NOMO-1 (cell line): ENCODE data around the gene LRPAP1.
"Not testable (repeated sequence)": the region's sequence is repeated elsewhere in the genome, so short reads cannot be mapped to it uniquely, and the experiment has no call there.

Experiments
- DNase-seq, 2 experiments: peaks; one replicate each; lab custom pipeline; 2025; ENCODE audit not compliant: unreplicated experiment in 2 of 2; lab: John Stamatoyannopoulos, UW

Gene LRPAP1

DNA sequence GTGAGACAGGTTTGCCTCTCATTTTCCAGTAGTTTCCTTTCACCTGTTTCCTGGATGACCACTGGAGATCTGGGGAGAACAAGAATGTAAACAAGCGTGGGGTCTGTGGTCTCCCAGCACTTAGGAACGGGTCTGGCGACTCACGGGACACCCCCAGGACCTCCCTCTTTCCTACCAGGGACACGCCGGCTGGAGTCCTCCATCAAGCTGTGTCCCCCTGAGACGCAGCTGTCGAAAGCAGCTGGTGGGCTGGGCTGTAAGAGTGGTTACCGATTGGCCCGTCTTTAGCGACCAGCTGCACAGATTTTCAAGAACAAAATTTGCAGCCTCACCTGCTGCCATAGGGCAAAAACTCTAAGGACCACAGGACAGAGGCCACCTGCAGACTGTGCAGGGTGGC lies 11.9 kb downstream of the LRPAP1 start:
- no peak for DNase-seq

DNA sequence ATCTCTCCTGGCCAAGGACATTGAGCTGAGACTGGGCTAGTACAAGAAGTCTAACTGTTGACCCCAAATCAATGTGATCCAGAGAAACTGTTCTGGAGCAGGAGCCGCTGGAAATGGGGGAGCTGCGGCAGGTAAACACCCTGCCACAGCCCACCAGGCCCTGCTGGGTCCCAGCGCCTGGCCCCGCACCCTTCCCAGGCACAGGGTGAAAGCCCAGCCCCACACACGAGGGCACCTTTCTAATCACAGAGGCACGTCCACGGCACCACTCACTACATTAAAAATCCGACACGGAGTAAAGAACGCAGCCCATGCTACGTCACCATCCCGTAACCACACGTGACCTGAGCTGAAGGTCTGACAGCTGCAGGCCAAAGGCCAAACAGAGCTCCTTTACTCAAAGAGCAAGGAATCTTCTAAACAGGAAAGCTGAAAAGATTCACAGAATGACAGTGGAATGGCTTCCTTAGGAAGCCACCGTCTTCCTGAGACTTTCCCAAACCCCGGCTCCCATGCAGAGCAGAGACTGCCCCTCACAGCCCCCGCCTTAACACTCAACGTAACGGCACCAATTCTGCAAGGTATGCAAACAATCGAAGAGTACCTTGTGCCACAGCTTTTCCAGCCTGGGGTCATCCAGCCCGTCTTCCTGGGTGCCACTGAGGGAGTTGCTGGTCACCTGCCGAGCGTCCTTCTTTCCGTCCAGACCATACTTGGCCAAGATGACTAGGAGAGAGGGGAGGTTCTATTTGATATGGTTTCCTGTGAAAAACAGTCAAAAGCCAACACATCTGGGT lies 12.6 kb downstream of the LRPAP1 start:
- DNase-seq: no peak

DNA sequence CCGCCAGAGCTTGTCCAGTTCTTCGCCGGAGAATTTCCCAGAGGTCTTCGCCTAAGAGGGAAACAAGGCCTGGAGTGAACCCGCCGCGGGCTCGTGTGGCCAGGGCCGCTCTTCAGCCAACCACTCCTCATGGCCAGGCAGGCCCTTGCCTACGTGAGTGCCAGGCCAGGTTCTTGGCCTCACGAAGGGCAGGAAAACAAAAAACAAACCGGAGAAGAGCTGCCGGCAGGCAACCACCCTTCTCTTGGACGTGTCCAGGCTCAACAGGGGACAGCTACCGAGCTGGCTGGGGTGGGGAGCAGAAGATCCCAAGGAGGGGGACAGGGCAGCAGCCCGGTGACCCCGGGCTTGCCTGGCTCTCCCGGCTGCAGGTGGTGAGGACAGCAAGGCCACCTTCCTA lies 13.3 kb downstream of the LRPAP1 start:
- DNase-seq: no peak

DNA sequence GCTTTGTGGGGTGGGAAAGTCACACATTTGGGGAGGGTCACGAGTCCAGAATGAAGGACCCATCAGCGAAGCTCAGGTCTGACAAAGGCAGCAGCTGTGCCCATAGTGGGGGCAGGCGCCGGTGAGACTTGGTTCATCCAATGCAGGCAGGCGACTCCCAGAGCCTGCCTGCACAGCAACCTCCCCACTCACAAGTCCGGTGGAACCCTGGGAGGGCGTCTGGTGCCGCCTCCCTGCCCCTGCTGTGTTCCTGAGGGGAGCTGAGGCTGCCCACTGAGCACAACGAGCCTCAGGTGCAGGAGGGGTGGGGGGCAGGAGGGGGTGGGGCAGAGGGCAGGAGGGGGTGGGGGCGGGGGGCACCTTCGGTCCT lies 13.7 kb downstream of the LRPAP1 start:
- DNase-seq: no peak

DNA sequence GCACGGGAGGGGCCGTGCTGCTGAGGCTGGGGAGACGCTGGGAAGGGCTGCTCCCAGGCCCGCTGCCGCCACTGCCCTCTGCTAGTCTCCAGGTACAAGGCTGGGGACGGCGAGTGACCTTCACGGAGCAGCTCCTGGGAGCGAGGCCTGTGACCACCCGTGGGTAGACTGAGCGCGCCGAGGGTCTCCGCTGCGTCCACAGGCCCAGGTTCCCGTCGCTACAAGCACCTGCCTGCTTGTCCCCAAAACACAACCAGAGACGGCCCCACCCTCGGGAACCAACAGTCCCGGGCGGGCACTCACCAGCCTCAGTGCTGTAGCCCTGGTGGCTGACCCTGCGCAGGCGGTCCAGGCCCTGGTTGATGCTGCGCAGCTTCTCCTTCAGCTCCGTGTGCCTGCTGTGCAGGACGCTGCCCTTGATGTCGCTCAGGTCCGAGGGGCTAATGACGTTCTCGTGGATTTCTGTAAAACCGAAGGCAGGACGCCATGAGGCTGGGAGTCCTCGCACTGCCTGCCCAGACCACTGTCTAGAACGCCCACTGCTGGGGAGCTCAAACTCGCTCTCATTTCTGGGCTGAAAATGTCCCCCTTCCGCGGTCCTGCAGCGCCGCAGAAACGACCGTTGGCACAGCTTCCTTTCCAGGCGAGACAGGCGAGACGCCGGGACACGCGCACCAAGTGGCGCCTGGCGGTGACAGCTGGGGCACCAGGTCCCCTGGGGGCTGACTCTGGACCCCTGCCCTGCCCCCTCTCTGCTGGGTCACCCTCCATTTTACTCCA lies 14.3 kb downstream of the LRPAP1 start:
- DNase-seq: no peak

DNA sequence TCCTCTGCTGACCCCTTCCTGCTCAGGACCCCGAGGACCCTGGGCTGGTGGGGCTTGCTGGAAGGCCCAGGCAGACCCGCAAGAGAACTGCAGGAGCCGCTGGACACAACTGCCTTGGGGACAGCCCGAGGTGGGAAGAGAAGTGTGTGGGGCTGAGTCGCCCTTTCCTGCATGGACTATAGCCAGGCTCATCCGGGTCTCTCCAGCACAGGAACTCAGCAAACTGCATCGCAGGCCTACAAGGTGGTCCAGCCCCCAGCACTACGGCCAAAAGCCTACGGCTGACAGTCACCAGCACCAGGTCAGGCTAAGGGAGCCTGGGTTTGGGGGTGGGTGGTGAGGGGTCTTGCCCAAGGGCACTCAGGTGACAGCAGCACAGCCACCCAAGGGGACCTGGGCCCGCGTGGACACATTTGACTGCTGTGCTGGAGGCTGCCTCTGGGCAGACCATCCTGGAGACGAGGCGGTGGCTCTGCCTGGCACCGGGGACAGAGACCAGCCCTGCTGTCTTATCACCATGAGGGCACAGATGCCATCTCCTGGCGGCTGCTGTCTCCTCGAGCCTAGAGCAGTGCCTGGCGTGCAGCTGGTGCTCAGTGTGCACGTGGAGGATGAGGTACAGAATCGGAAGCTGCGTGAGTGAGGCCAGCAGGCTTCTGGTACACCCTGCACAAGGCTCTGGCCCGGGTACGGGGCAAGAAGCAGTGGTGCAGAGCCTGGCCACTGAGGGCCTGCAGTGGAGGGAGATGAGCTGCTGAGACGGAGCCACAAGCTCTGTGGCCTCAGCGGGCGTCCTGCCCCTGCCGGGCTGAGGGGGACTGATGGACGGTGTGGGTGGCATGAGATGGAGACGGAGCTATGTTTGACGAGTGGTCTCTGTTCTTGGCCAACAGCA lies 15.1 kb downstream of the LRPAP1 start:
- no peak for DNase-seq

DNA sequence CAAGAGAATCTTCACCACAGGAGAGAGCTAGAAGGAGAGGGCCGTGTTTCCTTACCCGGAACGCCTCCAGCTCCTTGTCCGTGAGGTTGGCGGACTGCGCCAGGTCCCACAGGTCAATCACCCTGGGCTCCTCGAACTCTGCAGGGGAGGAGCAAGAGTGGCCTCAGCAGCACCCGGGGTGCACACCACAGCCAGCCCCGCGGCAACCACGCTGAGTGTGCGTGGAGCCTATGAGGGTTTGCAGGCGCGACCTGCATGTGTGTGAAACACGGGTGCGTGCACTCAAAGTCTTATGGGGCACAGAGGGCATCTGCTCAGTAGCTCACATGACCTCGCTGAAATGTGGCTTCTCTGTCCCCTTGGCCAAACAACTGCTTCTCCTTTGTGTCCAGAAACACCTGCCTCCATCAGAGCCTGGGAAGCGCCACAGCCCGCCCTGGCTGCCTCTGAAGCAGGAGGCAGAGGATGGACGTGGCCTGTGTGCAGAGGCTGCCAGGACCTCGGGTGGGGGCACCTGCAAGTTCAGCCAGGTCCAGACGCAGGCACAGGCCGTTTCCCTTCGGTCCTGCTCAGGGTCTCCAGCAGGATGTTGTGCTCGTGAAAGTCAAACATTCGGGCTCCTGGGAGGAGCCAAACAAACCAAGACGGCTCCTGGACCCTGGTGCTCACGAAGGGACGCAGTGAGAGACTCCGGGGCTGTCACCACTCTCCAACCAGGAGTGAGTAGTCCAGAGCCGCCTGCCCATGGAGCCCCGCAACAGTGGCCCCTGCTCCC lies 16.0 kb downstream of the LRPAP1 start:
- no peak for DNase-seq

DNA sequence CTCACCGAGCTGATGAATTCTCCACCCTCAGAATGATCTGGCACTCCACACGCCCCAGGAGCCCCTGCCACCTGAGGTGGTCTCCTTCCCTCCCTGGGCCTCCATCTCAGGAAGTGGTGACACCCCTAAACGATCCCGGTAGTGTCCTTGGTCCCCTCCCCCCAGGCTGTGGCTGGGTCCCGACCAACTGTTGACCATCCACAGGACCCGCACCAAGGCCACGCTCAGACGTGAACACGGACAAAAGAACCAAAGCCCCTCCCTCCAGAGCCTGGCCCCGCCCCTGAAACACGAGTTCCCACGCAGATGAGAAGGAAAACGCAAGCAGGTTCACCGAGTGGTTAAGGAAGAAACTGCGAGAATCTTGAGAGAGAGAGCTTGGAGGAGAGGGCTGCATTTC lies 16.6 kb downstream of the LRPAP1 start:
- DNase-seq: no peak

DNA sequence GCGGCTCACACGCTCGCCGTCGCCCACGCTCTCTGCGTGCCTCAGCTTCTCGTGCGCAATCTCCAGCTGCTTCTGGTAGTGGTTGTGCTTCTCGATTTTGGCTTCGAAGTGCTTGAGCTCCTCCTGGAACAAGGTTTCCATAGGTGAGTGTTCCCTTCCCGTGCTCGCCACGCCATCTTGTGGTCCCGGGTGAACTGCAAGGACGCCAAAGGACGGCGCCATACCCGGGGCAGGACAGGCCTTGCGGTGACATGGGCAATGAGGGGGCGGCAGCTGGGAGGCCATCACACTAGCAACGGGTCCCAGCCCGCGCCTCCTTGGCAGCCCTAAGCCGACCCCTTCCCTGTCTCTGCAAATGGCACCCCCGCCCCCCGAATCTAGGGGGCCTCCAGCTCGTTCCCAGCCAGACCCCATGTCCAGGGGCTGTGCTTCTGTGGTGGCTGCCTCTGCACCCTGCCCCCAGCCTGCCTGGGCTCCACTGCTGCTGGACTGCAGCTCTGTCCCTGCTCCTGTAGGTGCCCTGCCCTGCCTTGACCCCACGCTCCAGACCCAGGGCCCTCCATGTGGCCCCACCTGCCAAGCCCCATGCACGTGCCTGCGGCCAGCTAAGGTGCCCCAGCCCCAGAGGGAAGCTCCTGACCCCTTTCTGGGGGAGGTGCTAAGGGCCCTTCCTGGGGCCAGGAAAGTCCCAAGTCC lies 17.3 kb downstream of the LRPAP1 start:
- no peak for DNase-seq

DNA sequence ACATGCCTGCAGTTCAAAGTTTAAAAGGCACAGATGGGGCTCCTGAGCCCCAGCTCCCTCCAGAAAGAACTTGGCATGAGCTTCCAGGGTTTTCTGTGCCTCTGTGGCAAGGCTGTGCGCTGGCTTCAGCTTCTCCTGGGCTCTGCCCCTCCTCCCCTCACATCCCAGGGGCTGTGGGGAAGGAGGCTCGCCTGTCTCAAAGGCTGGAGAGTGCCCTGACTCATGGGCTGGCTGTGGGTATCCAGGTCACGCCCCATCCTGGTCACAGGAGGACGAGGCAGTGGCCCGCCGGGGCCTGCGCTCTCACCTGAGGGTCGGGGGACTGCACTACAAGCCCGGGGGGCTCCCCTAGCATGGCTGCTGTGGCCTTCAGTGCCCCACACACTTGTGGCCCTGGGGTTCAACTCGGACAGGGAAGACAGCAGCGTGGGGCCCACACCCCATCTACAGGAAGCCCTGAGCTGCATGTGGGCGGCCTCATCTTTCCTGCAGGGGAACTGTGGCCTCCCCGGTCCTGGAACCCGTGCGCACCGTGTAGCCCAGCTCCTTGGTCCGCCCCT lies 17.9 kb downstream of the LRPAP1 start:
- DNase-seq: no peak

DNA sequence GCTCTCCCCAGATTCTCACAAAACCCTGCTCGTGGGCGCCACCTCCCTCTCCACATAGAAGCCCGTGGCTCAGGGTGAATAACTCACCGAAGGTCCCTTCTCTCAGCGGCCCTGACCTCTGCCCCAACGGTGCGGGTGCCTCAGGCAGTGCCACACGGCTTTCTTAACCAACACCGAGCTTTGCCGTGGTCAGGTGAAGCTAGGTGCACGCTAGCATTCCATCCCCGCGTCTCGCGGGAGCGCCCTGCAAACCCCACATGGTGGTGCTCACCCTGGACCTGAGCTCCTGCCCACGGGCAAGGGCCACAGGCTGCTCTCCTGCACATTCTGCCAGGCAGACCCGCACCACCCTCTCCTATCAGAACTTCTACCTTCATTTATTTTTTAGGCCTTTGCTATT lies 18.4 kb downstream of the LRPAP1 start:
- no peak for DNase-seq

DNA sequence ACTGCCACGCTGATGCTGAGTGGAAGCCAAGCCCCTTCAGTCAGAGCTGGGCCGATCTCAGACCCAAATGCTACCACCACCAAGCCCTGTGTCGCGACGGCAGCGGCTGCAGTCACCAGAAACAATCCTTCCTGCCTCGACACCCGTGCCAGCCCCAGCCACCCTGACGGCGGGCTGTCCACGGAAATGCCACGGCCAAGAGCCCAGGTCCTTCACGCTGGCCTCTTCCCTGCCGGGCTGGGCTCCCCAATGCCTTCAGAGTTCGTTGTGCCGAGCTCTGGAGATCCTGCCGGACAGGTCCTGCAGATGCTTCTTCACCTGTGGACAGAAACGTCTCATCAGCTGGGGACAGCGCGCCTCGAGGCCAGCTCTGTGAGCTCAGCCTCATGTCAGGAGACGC lies 19.5 kb downstream of the LRPAP1 start:
- no peak for DNase-seq

DNA sequence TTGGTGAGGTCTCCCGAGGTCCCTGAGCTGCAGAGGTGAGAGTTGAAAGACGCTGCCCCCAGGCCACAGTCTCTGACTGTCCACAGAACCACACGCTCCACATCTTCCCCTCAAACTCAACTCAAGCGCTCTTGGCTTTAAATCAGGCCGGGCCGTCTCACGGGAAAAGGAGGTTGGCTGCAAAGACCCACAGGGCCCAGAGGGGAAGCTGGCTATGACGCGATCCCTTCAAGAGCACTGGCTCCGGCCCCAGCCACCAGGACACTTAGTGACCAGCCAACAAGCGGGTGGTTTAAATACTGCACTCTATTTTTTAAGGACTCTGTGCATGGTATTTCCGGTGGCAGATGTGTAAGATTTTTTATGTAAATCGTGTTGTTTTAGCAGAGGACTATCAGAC lies 19.9 kb downstream of the LRPAP1 start:
- DNase-seq: no peak

DNA sequence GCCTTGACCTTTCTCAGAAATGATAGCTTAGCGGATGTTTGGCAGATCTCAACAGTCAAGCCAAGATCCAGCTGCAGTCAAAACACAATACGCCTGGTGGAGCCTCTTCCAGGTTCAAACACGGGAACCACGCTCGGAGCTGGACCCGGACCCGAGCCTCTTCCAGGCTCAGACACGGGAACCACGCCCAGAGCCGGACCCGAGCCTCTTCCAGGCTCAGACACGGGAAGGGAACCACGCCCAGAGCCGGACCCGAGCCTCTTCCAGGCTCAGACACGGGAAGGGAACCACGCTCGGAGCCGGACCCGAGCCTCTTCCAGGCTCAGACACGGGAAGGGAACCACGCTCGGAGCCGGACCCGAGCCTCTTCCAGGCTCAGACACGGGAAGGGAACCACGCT lies 20.6 kb downstream of the LRPAP1 start:
- DNase-seq: not testable (repeated sequence)

DNA sequence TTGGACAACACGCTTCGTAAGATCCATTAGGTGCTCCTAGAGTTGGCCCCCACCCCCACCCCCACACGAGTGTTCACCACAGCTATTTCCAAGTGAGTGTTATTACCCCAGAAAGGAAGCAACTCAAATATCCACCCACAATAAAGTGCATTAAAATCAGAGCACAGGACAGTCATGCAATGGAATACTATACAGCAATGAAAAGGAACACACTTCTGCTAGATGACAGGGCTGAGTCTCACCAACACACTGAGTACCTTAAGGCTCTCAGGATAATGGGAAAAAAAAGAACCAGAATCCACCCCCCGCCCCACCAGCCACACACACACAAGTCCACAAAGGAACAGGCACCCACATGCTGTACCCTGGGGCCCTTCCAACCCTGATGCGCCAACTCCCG lies 21.0 kb downstream of the LRPAP1 start:
- no peak for DNase-seq

DNA sequence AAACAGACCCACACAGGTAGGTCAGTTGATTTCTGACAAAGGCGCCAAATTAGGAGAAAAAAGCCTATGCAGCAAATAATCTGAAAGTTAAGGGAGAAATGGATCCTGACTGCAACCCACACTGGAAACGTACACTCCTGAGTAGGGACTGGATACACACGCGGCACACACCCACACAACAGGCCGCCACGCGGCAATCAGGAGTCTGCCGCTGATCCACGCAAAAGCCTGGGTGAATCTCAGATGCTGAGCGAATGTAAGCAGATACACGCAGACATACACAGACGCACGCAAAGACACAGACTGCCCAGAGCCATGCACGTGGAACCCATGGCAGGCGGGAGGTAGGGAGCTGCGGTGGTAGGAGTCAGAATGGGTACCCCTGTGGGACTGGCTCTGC lies 21.7 kb downstream of the LRPAP1 start:
- DNase-seq: no peak

DNA sequence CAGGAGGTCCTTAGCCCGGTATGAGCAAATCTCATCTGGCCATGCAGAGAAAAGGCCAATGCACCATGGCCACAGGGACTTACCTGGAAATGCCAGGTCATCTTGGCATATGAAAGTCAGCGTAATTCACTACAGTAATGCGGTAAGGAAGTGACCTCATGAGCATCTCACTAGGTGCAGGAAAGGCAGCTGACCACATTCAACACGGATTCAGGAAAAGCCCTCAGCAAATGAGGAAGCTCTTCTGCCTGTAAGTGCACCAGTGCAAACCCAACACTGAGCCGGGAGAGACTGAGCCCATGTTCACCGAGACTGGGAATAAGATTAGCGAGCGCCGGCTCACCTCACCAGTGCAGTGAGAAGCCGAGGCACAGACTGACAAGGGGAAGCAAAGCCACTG lies 23.7 kb downstream of the LRPAP1 start:
- no peak for DNase-seq

DNA sequence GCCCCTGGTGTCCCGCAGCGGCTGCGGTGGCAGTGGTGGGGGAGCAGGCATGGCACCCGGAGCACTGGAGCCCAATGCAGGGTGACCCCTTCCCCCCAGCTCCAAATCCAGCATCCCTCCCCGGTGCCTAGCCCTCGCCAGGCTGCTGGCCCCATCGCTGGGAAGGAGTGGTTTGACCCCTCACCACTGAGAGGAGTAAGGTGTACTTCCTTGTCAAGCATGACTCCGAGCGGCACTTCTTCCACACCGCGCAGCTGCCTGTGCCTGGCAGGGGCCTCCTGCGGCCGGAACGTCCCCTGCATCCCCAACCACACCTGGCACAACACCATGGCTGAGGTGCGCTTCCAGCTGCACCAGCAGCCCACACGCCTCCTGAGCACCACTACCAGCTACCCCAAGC lies 27.0 kb downstream of the LRPAP1 start:
- no peak for DNase-seq
